Transverse colon (tissue), 4 donors: Measurements from ENCODE around the gene MMP13. TPM values are rescaled to one million over a fixed set of nuclear protein-coding genes. Genes with fewer than 3 reads are reported as not detected.
"Not testable (repeated sequence)": the region's sequence is repeated elsewhere in the genome, so short reads cannot be mapped to it uniquely, and the experiment has no call there.

Experiments used
- DNase-seq: peaks from one replicate; pipeline ENCODE4 v3.0.0-alpha.2; 2019
- H3K27ac ChIP-seq, 4 donors: fragments of 200-600 bp; sonication (generic); 2 replicates each; pipeline ENCODE4 v1.5.1; 2016 to 2018; ENCODE audit warnings: inconsistent platforms in 4 of 4
- H3K27me3 ChIP-seq: fragments of 200-600 bp; sonication (generic); 2 replicates; pipeline ENCODE4 v1.5.1; 2017; ENCODE audit warnings: inconsistent platforms
- H3K36me3 ChIP-seq, 4 donors: fragments of 200-600 bp; sonication (generic); 2 replicates each; pipeline ENCODE4 v1.5.1; 2017 to 2019; ENCODE audit warnings: inconsistent platforms in 4 of 4
- H3K4me1 ChIP-seq, 4 donors: fragments of 200-600 bp; sonication (generic); 2 replicates each; pipeline ENCODE4 v1.5.1; 2017 to 2020; ENCODE audit warnings: inconsistent platforms in 4 of 4
- H3K4me3 ChIP-seq, 4 donors: fragments of 200-600 bp; sonication (generic); 1 replicate in 1 of 4; 2 replicates in 3 of 4; pipeline versions ENCODE4 v1.5.1 to v1.6.1; 2017 to 2019; ENCODE audit warnings: inconsistent platforms in 4 of 4
- H3K9me3 ChIP-seq, 2 donors: fragments of 200-600 bp; sonication (generic); 2 replicates each; pipeline ENCODE4 v1.5.1; 2017 to 2019; ENCODE audit warnings: inconsistent platforms in 2 of 2
- CTCF ChIP-seq, 5 experiments: fragments of 200-600 bp in 3 of 5; fragments of 450-650 bp in 2 of 5; sonication (generic) in 3 of 5; IDR thresholded peaks; 1 replicate in 2 of 5; 2 replicates in 3 of 5; pipeline ENCODE4 v1.5.1; 2016 to 2017; ENCODE audit warnings: antibody characterized with exemption in 5 of 5, inconsistent platforms in 3 of 5, mild to moderate bottlenecking in 2 of 5, moderate library complexity in 1 of 5
- EP300 ChIP-seq: sonication (generic); formaldehyde crosslinking; IDR thresholded peaks from one replicate; pipeline ENCODE4 v1.6.1; 2017; ENCODE audit warnings: antibody characterized with exemption, low read depth
- POLR2A ChIP-seq: fragments of 450-650 bp; IDR thresholded peaks from one replicate; pipeline ENCODE4 v1.6.1; 2016; ENCODE audit warnings: antibody characterized with exemption, mild to moderate bottlenecking, moderate library complexity
- POLR2AphosphoS5 ChIP-seq, 3 donors: sonication (generic); formaldehyde crosslinking; IDR thresholded peaks; one replicate each; pipeline ENCODE4 v1.6.1; 2016; ENCODE audit warnings: antibody characterized with exemption in 3 of 3
- WGBS, 2 donors: methylation state at CpG; one replicate each; pipeline ENCODE4 v1.1.5; 2018; ENCODE audit warnings: low coverage in 1 of 2; 5-methylcytosine and 5-hydroxymethylcytosine counted together
- in situ Hi-C, 4 donors: fragments of 200-750 bp; cut with MboI; loops; one replicate each; pipeline versions ENCODE4 v1.15.0 to v1.15.1; 2017; ENCODE audit warnings: low sequenced_read_pairs in 3 of 4, low pct_ligation_motif_present in 1 of 4, low pct_unique_long_range_greater_than_20kb in 1 of 4
- intact Hi-C: fragments of 100-400 bp; cut with DNase I; formaldehyde crosslinking; loops from one replicate; pipeline ENCODE4 v1.15.1; 2023; ENCODE audit warnings: low total_unique reads
- total RNA-seq, 4 donors: library from RNA; depleted of rRNA; stranded (reverse); fragments of >200 nt; gene quantifications; one replicate each; pipeline ENCODE4 v1.1.0, GENCODE V29; 2016

MMP13 gene
- total RNA-seq: not detected

DNA sequence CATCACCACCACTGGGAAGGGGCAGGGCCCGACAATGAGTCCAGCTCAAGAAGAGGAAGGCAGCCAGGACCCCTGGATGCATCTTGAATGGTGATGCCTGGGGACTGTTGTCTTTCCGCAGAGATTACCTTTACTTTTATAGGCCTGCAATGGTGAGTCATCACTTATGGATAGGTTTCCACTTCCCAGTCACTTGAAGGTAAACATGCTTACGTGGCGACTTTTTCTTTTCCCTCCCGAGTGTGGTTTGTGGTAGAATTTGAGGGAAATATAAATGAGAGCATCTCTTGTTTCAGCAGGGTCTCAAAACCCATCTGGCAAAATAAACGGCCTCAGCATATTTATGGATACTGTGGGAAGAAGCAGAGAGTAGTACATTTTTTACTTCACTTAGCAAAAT lies at the start of gene MMP13:
MMP13 (minus strand) TSS at position 109 of the 400 bp plus-strand sequence; CDS start at position 82, 27 bp downstream.
- in situ Hi-C loops: no loop called here
- intact Hi-C loops: no loop called here
- no peaks in the 10 kb centered on the region for H3K36me3 ChIP-seq
- no peaks in the 10 kb centered on the region for H3K4me1 ChIP-seq
- no peaks in the 10 kb centered on the region for H3K27me3 ChIP-seq
- TF ChIP-seq EP300 (no peak), CTCF (IDR thresholded peaks at IDR 0.05) (no peak), POLR2AphosphoS5 (IDR thresholded peaks at IDR 0.05) (no peak), POLR2A (no peak)
- DNase-seq: no peak
- no peak within 1 kb of the TSS for H3K27ac ChIP-seq
- no peak within 1 kb of the TSS for H3K4me3 ChIP-seq
- H3K9me3 ChIP-seq: no peaks in the 10 kb centered on the region
- WGBS, 2 donors: 82 to 83% methylated on average over 2 to 6 of the region's 6 CpGs

- H3K9me3 ChIP-seq, H3K4me3 ChIP-seq, H3K27me3 ChIP-seq, H3K36me3 ChIP-seq, H3K4me1 ChIP-seq, intact Hi-C loops, in situ Hi-C loops, H3K27ac ChIP-seq, DNase-seq: not testable (repeated sequence)
- WGBS, 2 donors: 81 to 93% methylated on average over 5 of the region's 5 CpGs
These were observed 48.7 kb upstream of the MMP13 start for GRCh38 chr11:103004234-103004633.

GRCh38 chr11:102994105-102994504 lies 38.6 kb upstream of the MMP13 start:
- no peak overlapping the region for H3K4me3 ChIP-seq
- DNase-seq: no peak
- H3K36me3 ChIP-seq: no peaks in the 10 kb centered on the region
- no peak overlapping the region for H3K27ac ChIP-seq
- TF ChIP-seq POLR2A (no peak), EP300 (no peak), CTCF (IDR thresholded peaks at IDR 0.05) (no peak), POLR2AphosphoS5 (IDR thresholded peaks at IDR 0.05) (no peak)
- in situ Hi-C loops: no loop called here
- intact Hi-C loops: no loop called here
- H3K4me1 ChIP-seq: no peaks in the 10 kb centered on the region
- no peaks in the 10 kb centered on the region for H3K9me3 ChIP-seq
- WGBS, 2 donors: 47 to 60% methylated on average over 1 of the region's 1 CpG
- H3K27me3 ChIP-seq: no peaks in the 10 kb centered on the region

- in situ Hi-C loops (no loop called here), intact Hi-C loops (no loop called here)
- no peak overlapping the region for H3K4me3 ChIP-seq
- no peak for DNase-seq
- no peaks in the 10 kb centered on the region for H3K9me3 ChIP-seq
- WGBS, 2 donors: 45 to 49% methylated on average over 3 of the region's 3 CpGs
- no peaks in the 10 kb centered on the region for H3K27me3 ChIP-seq
- H3K4me1 ChIP-seq: no peaks in the 10 kb centered on the region
- TF ChIP-seq EP300 (no peak), POLR2A (no peak), POLR2AphosphoS5 (IDR thresholded peaks at IDR 0.05) (no peak), CTCF (IDR thresholded peaks at IDR 0.05) (no peak)
- no peaks in the 10 kb centered on the region for H3K36me3 ChIP-seq
- H3K27ac ChIP-seq: no peak overlapping the region
These were observed 36.2 kb upstream of the MMP13 start for GRCh38 chr11:102991776-102992175.

DNA sequence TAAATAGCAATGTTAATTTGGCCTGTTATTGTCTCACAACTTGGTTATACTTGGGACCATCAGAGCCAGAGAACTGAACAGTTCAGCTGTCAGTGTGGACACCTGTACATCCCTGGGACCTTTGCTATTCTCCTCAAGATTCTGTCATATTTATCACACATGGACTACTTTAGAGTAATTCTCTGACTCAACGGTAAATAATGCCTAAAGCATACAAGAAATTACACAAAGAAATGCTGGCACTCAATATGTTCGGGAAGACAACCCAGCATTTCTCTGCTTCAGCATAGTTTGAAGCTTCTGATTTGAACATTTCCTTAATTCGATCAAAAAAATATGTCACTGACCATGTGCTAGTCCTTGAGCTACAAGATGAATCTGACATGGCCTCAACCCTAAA lies 34.6 kb upstream of the MMP13 start:
- DNase-seq: no peak
- H3K9me3 ChIP-seq: no peaks in the 10 kb centered on the region
- no peaks in the 10 kb centered on the region for H3K27me3 ChIP-seq
- H3K4me1 ChIP-seq: no peaks in the 10 kb centered on the region
- H3K4me3 ChIP-seq: no peak overlapping the region
- in situ Hi-C loops: no loop called here
- intact Hi-C loops: no loop called here
- H3K36me3 ChIP-seq: no peaks in the 10 kb centered on the region
- TF ChIP-seq POLR2A: no peak
- no peak for TF ChIP-seq EP300
- TF ChIP-seq POLR2AphosphoS5 (IDR thresholded peaks at IDR 0.05): no peak
- no peak for TF ChIP-seq CTCF (IDR thresholded peaks at IDR 0.05)
- H3K27ac ChIP-seq: no peak overlapping the region
- WGBS, 2 donors: 90 to 91% methylated on average over 2 to 3 of the region's 3 CpGs
